GM12878 (cell line): ENCODE results near the gene ITIH2. TPM values are rescaled to one million over a fixed set of nuclear protein-coding genes. Genes with fewer than 3 reads are reported as not detected.

Experiments used
- ATAC-seq: fragments of 200-7000 bp; cut with Tn5 transposase; 3 replicates; pipeline ENCODE4 v1.9.1; 2020; ENCODE audit warnings: mild to moderate bottlenecking, moderate library complexity
- BruUV-seq: library from RNA; stranded (reverse); fragments of 400-500 nt; replicated peaks from 2 replicates; lab custom pipeline; 2021; lab: Mats Ljungman, UMichigan
- CTCF ChIA-PET: fragments of 300-600 bp; sonication (Branson Sonifier 250); formaldehyde crosslinking; extraction: SDS; loops from one replicate; lab custom pipeline; 2021; ENCODE audit warnings: inconsistent platforms; lab: Yijun Ruan, JAX
- POLR2A ChIA-PET: fragments of 350-600 bp; formaldehyde crosslinking; extraction: SDS; loops from one replicate; lab custom pipeline; 2021; ENCODE audit warnings: inconsistent platforms; lab: Charles Lee
- RAD21 ChIA-PET: fragments of 300-600 bp; sonication (Branson Sonifier 250); formaldehyde crosslinking; loops from one replicate; lab custom pipeline; 2023; ENCODE audit warnings: antibody characterized with exemption; ENCODE audit not compliant: unreplicated experiment; lab: Charles Lee
- SMC1A ChIA-PET: fragments of 300-600 bp; sonication (Branson Sonifier 250); formaldehyde crosslinking; loops from one replicate; lab custom pipeline; 2023; ENCODE audit not compliant: unreplicated experiment, uncharacterized antibody; lab: Charles Lee
- DNase-seq: peaks from one replicate; pipeline ENCODE4 v3.0.0-alpha.2; 2011; ENCODE audit warnings: low read depth, low spot score
- FAIRE-seq: peaks from 3 replicates; lab custom pipeline; 2011; peaks lifted over from hg19 to GRCh38; lab: Jason Lieb, UNC
- H2AFZ ChIP-seq: 2 replicates; pipeline ENCODE4 v1.6.0; 2011; ENCODE audit warnings: low read depth, low read length, control low read depth; ENCODE audit not compliant: control insufficient read depth
- H3K27ac ChIP-seq: 2 replicates; pipeline ENCODE4 v1.5.1; 2011; ENCODE audit warnings: control low read depth; ENCODE audit not compliant: control insufficient read depth, insufficient read depth
- H3K27me3 ChIP-seq, 2 experiments: replicated peaks in 1 of 2; 2 replicates each; pipeline versions ENCODE4 v1.6.0 to v1.6.1; 2011; ENCODE audit warnings: low read length in 1 of 2; ENCODE audit not compliant: control insufficient read depth in 2 of 2, insufficient read depth in 2 of 2
- H3K36me3 ChIP-seq, 2 experiments: 2 replicates each; pipeline ENCODE4 v1.5.1; 2011; ENCODE audit warnings: low read length in 1 of 2; ENCODE audit not compliant: control insufficient read depth in 2 of 2, insufficient read depth in 2 of 2
- H3K4me1 ChIP-seq: 2 replicates; pipeline ENCODE4 v1.6.1; 2011; ENCODE audit warnings: mild to moderate bottlenecking, low read length, moderate library complexity, mixed read lengths; ENCODE audit not compliant: control insufficient read depth, insufficient read depth
- H3K4me2 ChIP-seq: 2 replicates; pipeline ENCODE4 v1.6.0; 2011; ENCODE audit warnings: control low read depth; ENCODE audit not compliant: control insufficient read depth, insufficient read depth
- H3K4me3 ChIP-seq: fragments of 200-600 bp; sonication (generic); 2 replicates; pipeline ENCODE4 v1.5.1; 2016
- H3K79me2 ChIP-seq: 2 replicates; pipeline ENCODE4 v1.6.0; 2011; ENCODE audit warnings: low read length; ENCODE audit not compliant: control insufficient read depth, insufficient read depth
- H3K9ac ChIP-seq: 2 replicates; pipeline ENCODE4 v1.8.0; 2011; ENCODE audit warnings: low read length, control low read depth, mixed read lengths; ENCODE audit not compliant: control insufficient read depth, insufficient read depth
- H3K9me3 ChIP-seq: replicated peaks from 3 replicates; pipeline ENCODE4 v1.5.1; 2011; ENCODE audit warnings: mild to moderate bottlenecking, low read length; ENCODE audit not compliant: control insufficient read depth, insufficient read depth
- H4K20me1 ChIP-seq: 2 replicates; pipeline ENCODE4 v1.6.0; 2011; ENCODE audit not compliant: control insufficient read depth, insufficient read depth
- FOS ChIP-seq: IDR thresholded peaks from 3 replicates; pipeline ENCODE4 v1.6.1; 2011; ENCODE audit warnings: borderline replicate concordance; ENCODE audit not compliant: insufficient read length; ENCODE audit errors: extremely low read depth
- KLF5 ChIP-seq: fragments of 450-650 bp; IDR thresholded peaks from 2 replicates; pipeline ENCODE4 v1.6.1; 2014; ENCODE audit warnings: mild to moderate bottlenecking; ENCODE audit not compliant: partially characterized antibody
- NFIC ChIP-seq: IDR thresholded peaks from 2 replicates; pipeline ENCODE4 v1.6.1; 2012; ENCODE audit warnings: low read depth, mild to moderate bottlenecking, inconsistent platforms, low read length, moderate library complexity
- NKRF ChIP-seq: fragments of 450-650 bp; conservative IDR thresholded peaks from 2 replicates; pipeline ENCODE4 v1.6.1; 2017; ENCODE audit warnings: mild to moderate bottlenecking, moderate library complexity
- PAX5 ChIP-seq: IDR thresholded peaks from 2 replicates; pipeline ENCODE4 v1.6.1; 2011; ENCODE audit warnings: low read depth, low read length, borderline replicate concordance
- POLR2A ChIP-seq: IDR thresholded peaks from 2 replicates; pipeline ENCODE4 v1.6.1; 2011; ENCODE audit warnings: low read depth, mild to moderate bottlenecking, low read length
- RELB ChIP-seq: fragments of 450-650 bp; IDR thresholded peaks from 2 replicates; pipeline ENCODE4 v1.6.1; 2017; ENCODE audit warnings: low read depth, mild to moderate bottlenecking, moderate library complexity
- SMAD1 ChIP-seq: fragments of 450-650 bp; IDR thresholded peaks from 2 replicates; pipeline ENCODE4 v1.6.1; 2018; ENCODE audit warnings: mild to moderate bottlenecking, low read depth; ENCODE audit not compliant: partially characterized antibody
- ZBTB33 ChIP-seq: fragments of 450-650 bp; IDR thresholded peaks from 2 replicates; pipeline ENCODE4 v1.6.1; 2017; ENCODE audit warnings: mild to moderate bottlenecking
- ZBTB4 ChIP-seq: fragments of 450-650 bp; formaldehyde crosslinking; IDR thresholded peaks from 2 replicates; pipeline ENCODE4 v1.4.0; 2022; ENCODE audit warnings: mild to moderate bottlenecking, moderate library complexity
- whole genome bisulfite sequencing: methylation state at CpG from one replicate; pipeline ENCODE4 v1.1.6; 2016; ENCODE audit warnings: low lambda C conversion rate; ENCODE audit not compliant: insufficient replicate concordance, insufficient coverage; ENCODE audit errors: missing lambda C conversion rate; 5-methylcytosine and 5-hydroxymethylcytosine counted together
- in situ Hi-C: fragments of 300-500 bp; cut with MboI; formaldehyde crosslinking; loops from 9 replicates; pipeline ENCODE4 v1.14.3; 2018; ENCODE audit warnings: mixed read lengths
- intact Hi-C: fragments of 100-400 bp; cut with micrococcal nuclease; formaldehyde crosslinking; loops from one replicate; pipeline ENCODE4 v1.14.2; 2022; ENCODE audit not compliant: unreplicated experiment
- polyA plus RNA-seq, 11 experiments: library from polyadenylated mRNA; depleted of rRNA in 4 of 11; unstranded in 6 of 11; stranded (reverse) in 5 of 11; fragments of >200 nt; fragmentation: Nextera tagmentation in 4 of 11; fragmentation: Illumina TruSeq in 1 of 11; extraction: Ambion mirVana in 4 of 11; extraction: Trizol in 1 of 11; gene quantifications; 1 replicate in 1 of 11; 2 replicates in 10 of 11; pipeline versions ENCODE4 v1.2.1 to v1.2.3, GENCODE V29; 2011 to 2016; ENCODE audit warnings: inconsistent platforms in 2 of 11, missing spikeins in 2 of 11, low read depth in 1 of 11
- total RNA-seq, 4 experiments: library from RNA; depleted of rRNA in 3 of 4; stranded (reverse); fragments of >200 nt in 3 of 4; fragmentation: Illumina TruSeq in 1 of 4; extraction: Trizol in 1 of 4; gene quantifications; 2 replicates each; pipeline versions ENCODE4 v1.2.1 to v1.2.3, GENCODE V29; 2013 to 2021

The ITIH2 gene
- total and polyA plus RNA-seq, 10 of the 15 experiments (the other 5 are each of a cell fraction or from before 2014, with no cell fraction given) = 0.05 to 0.72 (median 0.53) TPM; not detected in 7

- TF ChIP-seq ZBTB33 (no peak), KLF5 (no peak), FOS (no peak)
Measured at GRCh38 chr10:7705341-7705740, 2.2 kb downstream of the ITIH2 start (continued).

GRCh38 chr10:7706534-7707073 lies 3.5 kb downstream of the ITIH2 start:
- WGBS = 23% methylated on average over 4 of the region's 4 CpGs
- no peaks in the 10 kb centered on the region for H3K9me3 ChIP-seq
- intact Hi-C loops = no loop called here
- H4K20me1 ChIP-seq = no peaks in the 10 kb centered on the region
- H3K27ac ChIP-seq = no peak overlapping the region
- no peak overlapping the region for H2AFZ ChIP-seq
- peaks cover 2 to 10% of the 10 kb centered on the region in 2 experiments for H3K27me3 ChIP-seq
- no peak for FAIRE-seq
- H3K4me1 ChIP-seq = no peaks in the 10 kb centered on the region
- RAD21 ChIA-PET = interaction anchor here (0.6 to 1.5 kb wide), 2 partner anchors 51 to 181 kb away, joined by 3 to 6 read pairs; no protein-coding TSS in a partner anchor
- BruUV-seq = no TSS peak
- H3K9ac ChIP-seq = no peak overlapping the region
- no peak overlapping the region for H3K4me2 ChIP-seq
- H3K36me3 ChIP-seq = no peaks in the 10 kb centered on the region
- POLR2A ChIA-PET = no interaction called here
- H3K79me2 ChIP-seq = no peaks in the 10 kb centered on the region
- no peak overlapping the region for H3K4me3 ChIP-seq
- CTCF ChIA-PET = interaction anchor here (1.2 to 2.1 kb wide), 3 partner anchors 18 to 23 kb away, joined by 3 to 7 read pairs (median 3); no protein-coding TSS in a partner anchor
- ATAC-seq = no peak
- SMC1A ChIA-PET = interaction anchor here (0.6 to 1.3 kb wide), 4 partner anchors 13 to 172 kb away, joined by 3 read pairs; no protein-coding TSS in a partner anchor
- in situ Hi-C loops = no loop called here
- DNase-seq = no peak
- no peak for TF ChIP-seq NFIC
- no peak for TF ChIP-seq POLR2A
- TF ChIP-seq ZBTB4 (CRISPR knock-in tag) = no peak
- no peak for TF ChIP-seq SMAD1
- no peak for TF ChIP-seq RELB
- no peak for TF ChIP-seq PAX5
- TF ChIP-seq NKRF = no peak
